ENCODE data around the gene TMC5. TPM values are rescaled to one million over a fixed set of nuclear protein-coding genes. Genes with fewer than 3 reads are reported as not detected.

The TMC5 gene
- total RNA-seq, 6 experiments from 2014 or later: 0.06 TPM; not detected in 5

GRCh38 chr16:19450186-19450585 lies 32.5 kb downstream of the TMC5 start:
- no peak overlapping the region for H3K27ac Mint-ChIP-seq
- H3K27me3 Mint-ChIP-seq (ENCODE audit: insufficient read depth): peaks cover 4% of the 10 kb centered on the region
- no peak for DNase-seq
- no peaks in the 10 kb centered on the region for H3K36me3 Mint-ChIP-seq (ENCODE audit: low read depth)
- H3K4me1 Mint-ChIP-seq (ENCODE audit: low read depth): no peaks in the 10 kb centered on the region
- H3K9me3 Mint-ChIP-seq: no peaks in the 10 kb centered on the region
- TF ChIP-seq, protein P1, sequence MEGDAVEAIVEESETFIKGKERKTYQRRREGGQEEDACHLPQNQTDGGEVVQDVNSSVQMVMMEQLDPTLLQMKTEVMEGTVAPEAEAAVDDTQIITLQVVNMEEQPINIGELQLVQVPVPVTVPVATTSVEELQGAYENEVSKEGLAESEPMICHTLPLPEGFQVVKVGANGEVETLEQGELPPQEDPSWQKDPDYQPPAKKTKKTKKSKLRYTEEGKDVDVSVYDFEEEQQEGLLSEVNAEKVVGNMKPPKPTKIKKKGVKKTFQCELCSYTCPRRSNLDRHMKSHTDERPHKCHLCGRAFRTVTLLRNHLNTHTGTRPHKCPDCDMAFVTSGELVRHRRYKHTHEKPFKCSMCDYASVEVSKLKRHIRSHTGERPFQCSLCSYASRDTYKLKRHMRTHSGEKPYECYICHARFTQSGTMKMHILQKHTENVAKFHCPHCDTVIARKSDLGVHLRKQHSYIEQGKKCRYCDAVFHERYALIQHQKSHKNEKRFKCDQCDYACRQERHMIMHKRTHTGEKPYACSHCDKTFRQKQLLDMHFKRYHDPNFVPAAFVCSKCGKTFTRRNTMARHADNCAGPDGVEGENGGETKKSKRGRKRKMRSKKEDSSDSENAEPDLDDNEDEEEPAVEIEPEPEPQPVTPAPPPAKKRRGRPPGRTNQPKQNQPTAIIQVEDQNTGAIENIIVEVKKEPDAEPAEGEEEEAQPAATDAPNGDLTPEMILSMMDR (IDR thresholded peaks at IDR 0.05): no peak
- H3K4me3 Mint-ChIP-seq: no peak overlapping the region

DNA sequence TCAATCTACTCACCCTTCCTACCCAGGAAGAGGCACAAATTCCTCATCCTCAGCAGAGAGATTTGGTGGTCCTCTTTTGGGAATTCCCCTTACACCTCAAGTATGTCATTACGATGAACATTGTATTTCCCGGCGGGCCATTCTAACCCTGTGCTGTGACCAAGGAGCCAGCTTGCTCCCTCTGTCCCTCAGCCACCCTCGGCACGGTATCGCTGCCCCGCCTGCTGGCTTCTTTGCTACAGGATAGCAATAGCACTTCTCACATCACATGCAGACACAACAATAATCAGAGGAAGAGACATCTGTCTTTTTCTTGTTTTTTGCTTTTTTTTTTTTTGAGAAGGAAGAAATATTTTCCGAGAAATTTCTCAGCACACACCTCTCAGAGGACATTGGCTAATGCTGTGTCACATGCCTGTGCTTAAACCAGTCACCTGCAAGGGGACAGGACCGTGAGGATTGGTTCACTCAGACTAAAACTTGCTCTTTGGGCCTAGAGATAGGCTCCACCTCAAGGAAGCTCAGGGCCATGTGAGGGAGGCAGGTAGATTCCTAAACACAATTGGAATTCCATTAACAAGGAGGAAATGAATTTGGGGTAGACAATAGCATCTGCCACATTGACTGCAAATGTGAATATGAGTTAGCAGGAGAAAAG lies 41.2 kb downstream of the TMC5 start:
- Mint-ChIP-seq H3K9me3 (no peaks in the 10 kb centered on the region; the same call in 1 of the 2 replicates), H3K27ac (no peak overlapping the region), H3K4me1 (ENCODE audit: low read depth) (peaks cover 5% of the 10 kb centered on the region; the same call in 1 of the 2 replicates), H3K27me3 (ENCODE audit: insufficient read depth) (no peaks in the 10 kb centered on the region; the same call in 1 of the 2 replicates), H3K4me3 (no peak overlapping the region), H3K36me3 (ENCODE audit: low read depth) (no peaks in the 10 kb centered on the region)
- no peak for DNase-seq
- TF ChIP-seq, protein P1 (IDR thresholded peaks at IDR 0.05): no peak

GRCh38 chr16:19460397-19460796 lies 42.7 kb downstream of the TMC5 start:
- TF ChIP-seq, protein P1 (IDR thresholded peaks at IDR 0.05): no peak
- H3K36me3 Mint-ChIP-seq (ENCODE audit: low read depth): no peaks in the 10 kb centered on the region
- no peak overlapping the region for H3K27ac Mint-ChIP-seq
- no peaks in the 10 kb centered on the region; the same call in 1 of the 2 replicates for H3K27me3 Mint-ChIP-seq (ENCODE audit: insufficient read depth)
- no peak overlapping the region for H3K4me3 Mint-ChIP-seq
- peaks cover 4% of the 10 kb centered on the region; the same call in 1 of the 2 replicates for H3K4me1 Mint-ChIP-seq (ENCODE audit: low read depth)
- DNase-seq: no peak
- H3K9me3 Mint-ChIP-seq: no peaks in the 10 kb centered on the region; the same call in 1 of the 2 replicates

GRCh38 chr16:19463468-19464315 lies 46.0 kb downstream of the TMC5 start:
- Mint-ChIP-seq H3K27ac (no peak overlapping the region), H3K4me3 (no peak overlapping the region), H3K36me3 (ENCODE audit: low read depth) (no peaks in the 10 kb centered on the region), H3K27me3 (ENCODE audit: insufficient read depth) (peaks cover 2% of the 10 kb centered on the region), H3K4me1 (ENCODE audit: low read depth) (no peaks in the 10 kb centered on the region), H3K9me3 (no peaks in the 10 kb centered on the region; the same call in 1 of the 2 replicates)
- TF ChIP-seq, protein P1 (IDR thresholded peaks at IDR 0.05): no peak
- DNase-seq: peak; percentile 10

DNA sequence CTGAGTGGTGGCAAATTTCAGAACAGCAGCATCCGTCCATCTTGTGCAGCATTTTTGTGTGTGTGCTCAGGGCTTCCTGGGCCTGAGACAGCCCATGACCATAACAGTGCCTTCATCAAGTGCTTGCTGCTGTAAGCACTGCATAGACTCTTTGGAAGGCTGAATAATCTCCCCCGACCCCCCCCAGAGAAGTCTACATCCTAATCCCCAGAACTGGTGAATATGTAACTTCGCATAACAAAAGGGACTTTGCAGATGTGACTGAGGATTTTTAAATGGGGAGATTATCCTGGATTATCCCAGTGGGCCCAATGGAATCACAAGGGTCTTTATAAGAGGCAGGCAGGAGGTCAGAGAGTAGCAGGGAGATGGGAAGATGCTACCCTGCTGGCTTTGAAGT lies 50.6 kb downstream of the TMC5 start:
- H3K4me3 Mint-ChIP-seq: no peak overlapping the region
- no peaks in the 10 kb centered on the region; the same call in 1 of the 2 replicates for H3K9me3 Mint-ChIP-seq
- no peaks in the 10 kb centered on the region for H3K4me1 Mint-ChIP-seq (ENCODE audit: low read depth)
- peaks cover 8% of the 10 kb centered on the region for H3K27me3 Mint-ChIP-seq (ENCODE audit: insufficient read depth)
- no peak overlapping the region for H3K27ac Mint-ChIP-seq
- TF ChIP-seq, protein P1 (IDR thresholded peaks at IDR 0.05): no peak
- DNase-seq: no peak
- no peaks in the 10 kb centered on the region for H3K36me3 Mint-ChIP-seq (ENCODE audit: low read depth)
